Suppressor macrophage treated with lipopolysaccharide for 4 hours (primary cell): Measurements from ENCODE around the gene KDM1A.

ENCODE experiments used
- DNase-seq: peaks from one replicate; pipeline ENCODE4 v3.0.0-alpha.2; 2020

KDM1A gene

GRCh38 chr1:23079025-23079424 lies 59.8 kb downstream of the KDM1A start:
- DNase-seq = no peak

- no peak for DNase-seq
Measured at GRCh38 chr1:23080885-23081284, 61.6 kb downstream of the KDM1A start.

- DNase-seq = no peak
Measured at GRCh38 chr1:23081376-23081775, 62.1 kb downstream of the KDM1A start.

GRCh38 chr1:23083714-23084480 lies 64.6 kb downstream of the KDM1A start:
- no peak for DNase-seq

GRCh38 chr1:23084880-23085279 lies 65.6 kb downstream of the KDM1A start:
- DNase-seq = no peak

GRCh38 chr1:23085696-23086095 lies 66.4 kb downstream of the KDM1A start:
- DNase-seq = no peak

GRCh38 chr1:23088027-23088426 lies 68.8 kb downstream of the KDM1A start:
- DNase-seq = no peak

GRCh38 chr1:23090056-23090455 lies 70.8 kb downstream of the KDM1A start:
- DNase-seq = no peak

GRCh38 chr1:23091545-23091944 lies 72.3 kb downstream of the KDM1A start:
- no peak for DNase-seq

GRCh38 chr1:23092447-23092846 lies 73.2 kb downstream of the KDM1A start:
- no peak for DNase-seq

GRCh38 chr1:23097316-23097715 lies 78.0 kb downstream of the KDM1A start:
- DNase-seq = no peak

GRCh38 chr1:23098463-23099170 lies 79.3 kb downstream of the KDM1A start:
- peak; percentile 66 for DNase-seq

- no peak for DNase-seq
Measured at GRCh38 chr1:23099171-23099536, 79.9 kb downstream of the KDM1A start.

GRCh38 chr1:23100074-23100748 lies 80.9 kb downstream of the KDM1A start:
- peak; percentile 86 for DNase-seq

- peak; percentile 25 for DNase-seq
Measured at GRCh38 chr1:23101101-23101827, 82.0 kb downstream of the KDM1A start.

GRCh38 chr1:23101887-23102286 lies 82.6 kb downstream of the KDM1A start:
- DNase-seq = no peak

GRCh38 chr1:23102289-23102688 lies 83.0 kb downstream of the KDM1A start:
- peak; percentile 16 for DNase-seq

- peak; percentile 70 for DNase-seq
Measured at GRCh38 chr1:23103001-23103889, 84.0 kb downstream of the KDM1A start.

- DNase-seq = no peak
Measured at GRCh38 chr1:23108918-23109533, 89.8 kb downstream of the KDM1A start.

- no peak for DNase-seq
Measured at GRCh38 chr1:23110391-23110790, 91.1 kb downstream of the KDM1A start.
